ENCODE results near the gene OR5AU1.

Gene OR5AU1

DNA sequence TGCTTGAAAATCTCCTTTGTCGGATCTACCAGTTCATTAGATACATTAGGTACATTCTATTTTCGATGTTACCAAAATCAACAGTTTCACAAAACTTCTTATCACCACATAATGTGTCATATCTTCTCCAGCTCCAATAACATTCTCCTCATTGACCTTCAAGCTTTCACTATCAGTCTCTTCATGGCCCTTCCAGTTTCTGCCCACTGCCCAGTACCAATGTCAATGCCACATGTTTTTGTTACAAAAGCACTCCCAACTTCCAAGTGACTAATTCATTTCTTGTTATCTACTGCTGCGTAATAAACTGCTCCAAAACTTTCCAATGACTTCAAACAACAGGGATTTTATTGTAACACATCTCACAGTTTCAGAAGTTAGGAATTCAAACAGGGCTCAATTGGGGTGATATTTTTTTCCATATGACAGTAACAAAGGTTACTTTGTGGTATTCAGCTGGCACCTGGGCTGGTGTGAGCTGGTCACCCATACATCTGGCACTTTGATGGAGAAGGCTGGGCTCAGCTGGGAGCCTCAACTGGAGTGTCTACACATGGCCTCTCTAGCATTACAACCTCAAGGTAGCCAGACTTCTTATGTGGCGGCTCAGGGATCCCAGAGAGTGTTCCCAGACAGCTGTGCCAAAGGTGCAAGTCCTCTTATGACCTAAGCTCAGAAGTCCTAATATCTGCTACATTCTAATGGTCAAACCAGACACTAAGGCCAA, 6.1 kb downstream of the OR5AU1 start:
- Histone ChIP-seq H3K27ac (ENCODE audit: low read length) (no peak overlapping the region), H2AFZ (ENCODE audit: low read depth, low read length) (no peak overlapping the region), H3K4me1 (ENCODE audit: low read length) (no peaks in the 10 kb centered on the region), H3K27me3 (ENCODE audit: low read depth, low read length) (no peaks in the 10 kb centered on the region; the same call in 1 of the 2 replicates), H3K36me3 (replicated peaks; ENCODE audit: low read depth, low read length) (no peaks in the 10 kb centered on the region), H3K4me2 (ENCODE audit: low read length) (no peak overlapping the region), H4K20me1 (ENCODE audit: insufficient read depth, low read length) (no peaks in the 10 kb centered on the region), H3K79me2 (ENCODE audit: low read length) (no peaks in the 10 kb centered on the region), H3K4me3 (ENCODE audit: low read length) (no peak overlapping the region), H3K9ac (ENCODE audit: low read length) (no peak overlapping the region), H3K9me3 (ENCODE audit: insufficient read depth, low read length) (no peaks in the 10 kb centered on the region; the same call in 1 of the 2 replicates)
- no peak for TF ChIP-seq EZH2phosphoT487 (IDR thresholded peaks at IDR 0.05; ENCODE audit: low read depth)
- TF ChIP-seq, protein P1, sequence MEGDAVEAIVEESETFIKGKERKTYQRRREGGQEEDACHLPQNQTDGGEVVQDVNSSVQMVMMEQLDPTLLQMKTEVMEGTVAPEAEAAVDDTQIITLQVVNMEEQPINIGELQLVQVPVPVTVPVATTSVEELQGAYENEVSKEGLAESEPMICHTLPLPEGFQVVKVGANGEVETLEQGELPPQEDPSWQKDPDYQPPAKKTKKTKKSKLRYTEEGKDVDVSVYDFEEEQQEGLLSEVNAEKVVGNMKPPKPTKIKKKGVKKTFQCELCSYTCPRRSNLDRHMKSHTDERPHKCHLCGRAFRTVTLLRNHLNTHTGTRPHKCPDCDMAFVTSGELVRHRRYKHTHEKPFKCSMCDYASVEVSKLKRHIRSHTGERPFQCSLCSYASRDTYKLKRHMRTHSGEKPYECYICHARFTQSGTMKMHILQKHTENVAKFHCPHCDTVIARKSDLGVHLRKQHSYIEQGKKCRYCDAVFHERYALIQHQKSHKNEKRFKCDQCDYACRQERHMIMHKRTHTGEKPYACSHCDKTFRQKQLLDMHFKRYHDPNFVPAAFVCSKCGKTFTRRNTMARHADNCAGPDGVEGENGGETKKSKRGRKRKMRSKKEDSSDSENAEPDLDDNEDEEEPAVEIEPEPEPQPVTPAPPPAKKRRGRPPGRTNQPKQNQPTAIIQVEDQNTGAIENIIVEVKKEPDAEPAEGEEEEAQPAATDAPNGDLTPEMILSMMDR (IDR thresholded peaks at IDR 0.05; ENCODE audit: low read depth, low read length) = no peak

DNA sequence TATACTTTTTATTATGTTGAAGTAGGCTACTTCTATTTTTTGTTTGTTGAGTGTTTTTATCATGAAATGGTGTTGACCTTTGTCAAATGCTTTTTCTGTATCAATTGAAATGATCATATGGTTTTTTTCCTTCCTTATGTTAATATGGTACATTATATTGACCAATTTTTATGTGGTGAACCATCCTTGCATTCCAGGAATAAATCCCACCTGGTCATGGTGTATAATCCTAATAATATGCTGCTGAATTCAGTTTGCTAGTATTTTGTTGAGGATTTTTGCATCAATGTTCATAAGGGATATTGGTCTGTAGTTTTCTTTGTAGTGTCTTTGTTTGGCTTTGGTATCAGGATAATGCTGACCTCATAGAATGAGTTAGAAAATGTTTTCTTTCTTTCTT, 10.4 kb downstream of the OR5AU1 start:
- H3K9me3 ChIP-seq (ENCODE audit: insufficient read depth, low read length) = no peaks in the 10 kb centered on the region; the same call in 1 of the 2 replicates
- no peaks in the 10 kb centered on the region for H3K79me2 ChIP-seq (ENCODE audit: low read length)
- H3K27me3 ChIP-seq (ENCODE audit: low read depth, low read length) = no peaks in the 10 kb centered on the region; the same call in 1 of the 2 replicates
- H3K4me2 ChIP-seq (ENCODE audit: low read length) = no peak overlapping the region
- no peaks in the 10 kb centered on the region for H4K20me1 ChIP-seq (ENCODE audit: insufficient read depth, low read length)
- TF ChIP-seq EZH2phosphoT487 (IDR thresholded peaks at IDR 0.05; ENCODE audit: low read depth) = no peak
- TF ChIP-seq, protein P1 (IDR thresholded peaks at IDR 0.05; ENCODE audit: low read depth, low read length) = no peak
- H2AFZ ChIP-seq (ENCODE audit: low read depth, low read length) = no peak overlapping the region
- H3K9ac ChIP-seq (ENCODE audit: low read length) = no peak overlapping the region
- H3K4me3 ChIP-seq (ENCODE audit: low read length) = no peak overlapping the region
- no peaks in the 10 kb centered on the region for H3K36me3 ChIP-seq (replicated peaks; ENCODE audit: low read depth, low read length)
- H3K4me1 ChIP-seq (ENCODE audit: low read length) = no peaks in the 10 kb centered on the region
- H3K27ac ChIP-seq (ENCODE audit: low read length) = no peak overlapping the region

DNA sequence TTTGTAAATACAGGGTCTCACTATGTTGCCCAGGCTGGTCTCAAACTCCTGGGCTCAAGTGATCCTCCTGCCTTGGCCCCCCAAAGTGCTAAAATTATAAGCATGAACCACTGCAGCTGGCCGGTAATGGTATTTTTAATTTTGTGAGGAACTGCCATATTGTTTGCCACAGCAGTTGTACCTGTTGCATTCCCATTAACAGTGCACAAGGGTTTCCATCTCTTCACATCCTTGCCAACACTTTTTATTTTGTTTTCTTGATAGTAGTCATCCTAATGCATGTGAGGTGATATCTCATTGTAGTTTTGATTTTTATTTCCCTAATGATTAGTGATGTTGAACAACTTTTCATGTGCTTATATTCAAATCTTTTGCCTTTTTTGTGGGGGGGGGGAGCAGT, 13.5 kb downstream of the OR5AU1 start:
- H3K4me3 ChIP-seq (ENCODE audit: low read length) = no peak overlapping the region
- no peaks in the 10 kb centered on the region for H3K36me3 ChIP-seq (replicated peaks; ENCODE audit: low read depth, low read length)
- no peaks in the 10 kb centered on the region; the same call in 1 of the 2 replicates for H3K9me3 ChIP-seq (ENCODE audit: insufficient read depth, low read length)
- H3K27me3 ChIP-seq (ENCODE audit: low read depth, low read length) = no peaks in the 10 kb centered on the region
- no peak overlapping the region for H2AFZ ChIP-seq (ENCODE audit: low read depth, low read length)
- no peak overlapping the region for H3K9ac ChIP-seq (ENCODE audit: low read length)
- no peak for TF ChIP-seq EZH2phosphoT487 (IDR thresholded peaks at IDR 0.05; ENCODE audit: low read depth)
- TF ChIP-seq, protein P1 (IDR thresholded peaks at IDR 0.05; ENCODE audit: low read depth, low read length) = no peak
- H4K20me1 ChIP-seq (ENCODE audit: insufficient read depth, low read length) = no peaks in the 10 kb centered on the region
- no peaks in the 10 kb centered on the region for H3K79me2 ChIP-seq (ENCODE audit: low read length)
- H3K4me1 ChIP-seq (ENCODE audit: low read length) = no peaks in the 10 kb centered on the region
- H3K4me2 ChIP-seq (ENCODE audit: low read length) = no peak overlapping the region
- no peak overlapping the region for H3K27ac ChIP-seq (ENCODE audit: low read length)

DNA sequence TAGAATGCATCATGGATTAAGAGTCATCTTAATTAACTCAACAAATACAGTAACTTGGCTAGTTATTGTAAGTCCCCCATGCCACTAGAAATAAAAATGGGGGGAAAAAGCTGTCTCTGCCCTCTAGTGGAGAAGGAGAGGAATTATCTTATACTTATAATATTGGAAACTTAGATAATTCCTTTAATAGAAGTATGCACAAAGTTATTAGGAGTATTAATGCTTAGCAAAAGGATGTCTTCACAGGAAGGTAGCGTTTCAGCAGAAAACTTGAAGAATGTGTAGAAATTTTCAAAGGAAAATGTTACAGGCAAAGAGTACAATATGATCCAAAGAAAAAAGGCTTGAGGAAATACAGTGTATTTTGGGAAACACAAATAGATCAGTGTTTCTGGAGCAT, 19.8 kb downstream of the OR5AU1 start:
- Histone ChIP-seq H2AFZ (ENCODE audit: low read depth, low read length) (0 out of 2 replicates have a peak overlapping the region, but pooled peaks have one; percentile 41), H3K4me2 (ENCODE audit: low read length) (no peak overlapping the region), H3K4me1 (ENCODE audit: low read length) (no peaks in the 10 kb centered on the region), H3K36me3 (replicated peaks; ENCODE audit: low read depth, low read length) (no peaks in the 10 kb centered on the region), H3K9ac (ENCODE audit: low read length) (no peak overlapping the region), H3K27me3 (ENCODE audit: low read depth, low read length) (no peaks in the 10 kb centered on the region), H3K9me3 (ENCODE audit: insufficient read depth, low read length) (no peaks in the 10 kb centered on the region), H3K4me3 (ENCODE audit: low read length) (no peak overlapping the region), H3K27ac (ENCODE audit: low read length) (no peak overlapping the region), H3K79me2 (ENCODE audit: low read length) (no peaks in the 10 kb centered on the region), H4K20me1 (ENCODE audit: insufficient read depth, low read length) (no peaks in the 10 kb centered on the region)
- no peak for TF ChIP-seq EZH2phosphoT487 (IDR thresholded peaks at IDR 0.05; ENCODE audit: low read depth)
- TF ChIP-seq, protein P1 (IDR thresholded peaks at IDR 0.05; ENCODE audit: low read depth, low read length) = peak; percentile 74
